ENCODE results near the gene EMP2. TPM values are rescaled to one million over a fixed set of nuclear protein-coding genes. Genes with fewer than 3 reads are reported as not detected.
"Not testable (repeated sequence)": the region's sequence is repeated elsewhere in the genome, so short reads cannot be mapped to it uniquely, and the experiment has no call there.

The EMP2 gene
- polyA plus RNA-seq, 2 of the 4 experiments (the other 2 are of a cell fraction), result 14.2 to 21.4 TPM

DNA sequence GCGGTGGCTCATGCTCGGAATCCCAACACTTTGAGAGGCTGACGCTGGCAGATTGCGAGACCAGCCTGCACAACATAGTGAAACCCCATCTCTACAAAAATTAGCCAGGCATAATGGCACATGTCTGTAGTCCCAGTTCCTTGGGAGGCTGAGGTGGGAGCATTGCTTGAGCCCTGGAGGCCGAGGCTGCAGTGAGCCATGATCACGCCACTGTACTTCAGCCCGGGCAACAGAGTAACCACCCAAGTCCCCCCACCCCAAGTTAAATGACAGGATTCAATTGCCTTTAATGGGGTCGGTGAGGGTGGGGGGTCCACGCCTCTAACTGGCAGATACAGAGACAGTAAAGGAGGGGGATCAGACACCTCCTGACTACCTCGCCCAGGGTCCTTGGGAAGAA, 44.9 kb downstream of the EMP2 start (continued):
- no peak for TF ChIP-seq MYC (IDR thresholded peaks at IDR 0.05; ENCODE audit: borderline replicate concordance, low read length)

DNA sequence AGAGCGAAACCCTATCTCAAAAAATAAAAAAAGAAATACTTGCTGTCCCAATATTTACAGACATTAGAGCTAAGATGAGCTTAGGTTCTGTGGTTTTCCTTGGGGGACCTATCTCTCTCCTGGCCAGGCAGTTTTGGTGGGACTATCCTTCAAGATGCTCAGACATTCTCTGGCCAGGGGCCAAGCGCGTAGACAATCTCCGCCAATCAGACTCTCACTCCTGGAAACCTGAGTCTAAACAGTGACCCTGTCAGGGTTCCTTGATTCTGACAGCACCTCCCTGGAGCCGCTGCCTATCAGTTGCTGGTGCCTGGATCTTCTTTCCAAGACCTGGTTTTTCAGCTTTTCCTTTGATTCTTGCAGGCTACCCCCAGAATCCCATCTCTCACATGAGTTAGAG, 45.6 kb downstream of the EMP2 start:
- FAIRE-seq, result no peak
- no peak for TF ChIP-seq NFE2L2 (conservative IDR thresholded peaks at IDR 0.05; ENCODE audit: low read length)
- no peak for TF ChIP-seq ZNF302 (CRISPR knock-in tag; IDR thresholded peaks at IDR 0.05)
- no peak for TF ChIP-seq KDM1A (IDR thresholded peaks at IDR 0.05; ENCODE audit: low read depth)
- ChIA-PET POLR2A (interaction anchor here (0.6 kb wide), 1 partner anchor 17 kb away, joined by 4 read pairs; no protein-coding TSS in a partner anchor), CTCF (interaction anchor here (0.7 to 0.8 kb wide), 2 partner anchors 12 to 203 kb away, joined by 3 read pairs; no protein-coding TSS in a partner anchor)
- no peak overlapping the region for H3K4me2 ChIP-seq
- WGBS (ENCODE audit: missing lambda C conversion rate), result 93% methylated on average over 5 of the region's 5 CpGs
- no peaks in the 10 kb centered on the region for H3K9me3 ChIP-seq
- no peak overlapping the region for H3K4me3 ChIP-seq
- no peak overlapping the region for H3K27ac ChIP-seq
- H3K4me1 ChIP-seq, result 0 out of 3 replicates have a peak, but pooled peaks cover 4% of the 10 kb centered on the region
- DNase-seq (ENCODE audit: low read depth in 1 of 2, low spot score in 1 of 2), result no peak
- no peak for ATAC-seq

DNA sequence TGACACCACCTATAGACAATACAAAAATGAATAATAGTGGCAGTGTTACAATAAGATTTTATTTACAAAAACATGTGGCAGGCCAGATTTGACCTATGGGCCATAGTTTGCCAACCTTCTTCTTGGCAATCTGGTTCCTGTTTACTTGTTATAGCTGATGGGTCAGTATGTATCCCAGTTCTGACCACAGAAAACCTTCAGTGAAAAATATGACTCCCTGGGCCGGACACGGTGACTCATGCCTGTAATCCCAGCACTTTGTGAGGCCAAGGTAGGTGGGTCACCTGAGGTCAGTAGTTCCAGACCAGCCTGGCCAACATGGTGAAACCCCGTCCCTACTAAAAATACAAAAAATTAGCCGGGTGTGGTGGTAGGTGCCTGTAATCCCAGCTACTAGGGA, 46.8 kb downstream of the EMP2 start:
- H3K4me3 ChIP-seq; POLR2A ChIA-PET; FAIRE-seq; H3K27ac ChIP-seq; ATAC-seq; H3K9me3 ChIP-seq; H3K4me2 ChIP-seq; H3K4me1 ChIP-seq; DNase-seq (ENCODE audit: low read depth in 1 of 2, low spot score in 1 of 2): not testable (repeated sequence)
- 57% methylated on average over 4 of the region's 4 CpGs for WGBS (ENCODE audit: missing lambda C conversion rate)
- CTCF ChIA-PET, result interaction anchor here (1.5 to 1.7 kb wide), 2 partner anchors 19 to 203 kb away, joined by 3 to 4 read pairs; no protein-coding TSS in a partner anchor

DNA sequence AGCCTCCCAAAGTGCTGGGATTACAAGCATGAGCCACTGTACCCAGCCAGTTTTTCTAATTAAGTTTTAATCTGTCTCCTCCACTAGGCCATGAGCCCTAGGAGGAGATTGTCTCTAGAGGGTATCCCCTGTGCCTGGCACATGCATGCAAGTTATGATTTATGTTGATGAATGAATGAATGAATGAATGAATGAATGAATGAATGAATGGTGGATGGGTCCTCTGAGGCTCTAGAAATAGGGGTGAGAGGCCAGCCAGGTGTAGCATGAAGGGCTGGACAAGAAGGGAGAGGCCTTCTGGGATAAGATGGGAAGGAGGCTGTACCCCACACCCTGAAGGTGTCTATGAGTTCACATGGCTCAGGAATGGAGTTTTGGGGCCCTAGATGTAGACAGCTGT, 48.8 kb downstream of the EMP2 start:
- FAIRE-seq, result no peak
- CTCF ChIA-PET, result interaction anchor here (0.6 to 2.6 kb wide), 2 partner anchors 11 to 251 kb away, joined by 3 to 13 read pairs; no protein-coding TSS in a partner anchor

DNA sequence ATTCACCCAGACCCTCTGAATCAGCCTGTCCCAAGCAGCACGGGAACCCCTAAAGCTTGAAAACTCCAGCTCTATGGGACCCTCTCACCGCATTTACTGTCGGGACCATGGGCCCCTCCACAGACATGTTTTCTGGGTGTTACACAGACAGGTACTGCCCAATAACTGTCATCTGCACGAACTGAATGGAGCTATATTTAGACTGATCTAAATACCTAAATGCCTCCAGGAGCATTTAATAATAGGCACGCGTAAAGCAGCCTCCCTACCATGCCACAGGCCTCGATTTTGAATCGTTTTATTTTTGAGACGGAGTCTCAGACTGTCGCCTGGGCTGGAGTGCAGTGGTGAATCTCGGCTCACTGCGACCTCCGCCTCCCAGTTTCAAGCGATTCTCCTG, 49.7 kb downstream of the EMP2 start:
- no peak for FAIRE-seq
- ChIA-PET POLR2A (interaction anchor here (0.6 kb wide), 1 partner anchor 213 kb away, joined by 3 read pairs; no protein-coding TSS in a partner anchor), CTCF (interaction anchor here (0.6 to 2.6 kb wide), 4 partner anchors 10 to 250 kb away, joined by 3 to 13 read pairs (median 4); no protein-coding TSS in a partner anchor)
- no peak overlapping the region for H3K4me3 ChIP-seq
- H3K4me1 ChIP-seq, result 0 out of 3 replicates have a peak, but pooled peaks cover 4% of the 10 kb centered on the region
- no peaks in the 10 kb centered on the region for H3K9me3 ChIP-seq
- H3K4me2 ChIP-seq, result no peak overlapping the region
- H3K27ac ChIP-seq, result no peak overlapping the region
- 80% methylated on average over 14 of the region's 14 CpGs for WGBS (ENCODE audit: missing lambda C conversion rate)
- ATAC-seq, result no peak
- no peak for DNase-seq (ENCODE audit: low read depth in 1 of 2, low spot score in 1 of 2)
- no peak for TF ChIP-seq ZC3H11A (IDR thresholded peaks at IDR 0.05)
- no peak for TF ChIP-seq HOXB5 (CRISPR knock-in tag; IDR thresholded peaks at IDR 0.05)
- no peak for TF ChIP-seq PHF8 (IDR thresholded peaks at IDR 0.05; ENCODE audit: borderline replicate concordance, low read depth)
- no peak for TF ChIP-seq TFCP2L1 (CRISPR knock-in tag; IDR thresholded peaks at IDR 0.05)
- TF ChIP-seq ZFP36 (IDR thresholded peaks at IDR 0.05; ENCODE audit: borderline replicate concordance, partially characterized antibody), result no peak
- no peak for TF ChIP-seq CHD4 (IDR thresholded peaks at IDR 0.05; ENCODE audit: borderline replicate concordance)
- TF ChIP-seq, protein P1, sequence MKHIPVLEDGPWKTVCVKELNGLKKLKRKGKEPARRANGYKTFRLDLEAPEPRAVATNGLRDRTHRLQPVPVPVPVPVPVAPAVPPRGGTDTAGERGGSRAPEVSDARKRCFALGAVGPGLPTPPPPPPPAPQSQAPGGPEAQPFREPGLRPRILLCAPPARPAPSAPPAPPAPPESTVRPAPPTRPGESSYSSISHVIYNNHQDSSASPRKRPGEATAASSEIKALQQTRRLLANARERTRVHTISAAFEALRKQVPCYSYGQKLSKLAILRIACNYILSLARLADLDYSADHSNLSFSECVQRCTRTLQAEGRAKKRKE (CRISPR knock-in tag; IDR thresholded peaks at IDR 0.05; ENCODE audit: low read depth), result no peak

More for the DNA sequence above, 48.8 kb downstream of the EMP2 start:
- H3K9me3 ChIP-seq, result no peaks in the 10 kb centered on the region
- DNase-seq (ENCODE audit: low read depth in 1 of 2, low spot score in 1 of 2) (no peak), ATAC-seq (no peak)
- H3K4me3 ChIP-seq, result no peak overlapping the region
- TF ChIP-seq EP300 (IDR thresholded peaks at IDR 0.05) (no peak), PHF8 (IDR thresholded peaks at IDR 0.05; ENCODE audit: borderline replicate concordance, low read depth) (no peak), CEBPB (IDR thresholded peaks at IDR 0.05) (no peak)
- no peak overlapping the region for H3K4me2 ChIP-seq
- no peak overlapping the region for H3K27ac ChIP-seq
- POLR2A ChIA-PET, result no interaction called here
- H3K4me1 ChIP-seq, result 0 out of 3 replicates have a peak, but pooled peaks cover 4% of the 10 kb centered on the region

All from A549 (cell line).